Thymus (tissue), 2 donors: ENCODE results near the gene FBXO7. TPM values are rescaled to one million over a fixed set of nuclear protein-coding genes. Genes with fewer than 3 reads are reported as not detected.

Source experiments
- polyA plus RNA-seq: library from polyadenylated mRNA; stranded (reverse); fragments of 200-250 nt; gene quantifications from one replicate; pipeline ENCODE4 v1.2.3, GENCODE V29; 2013
- total RNA-seq: library from RNA; stranded (reverse); fragments of 120-200 nt; gene quantifications from one replicate; pipeline ENCODE4 v1.2.4, GENCODE V29; 2013
- donor health status: healthy.

The FBXO7 gene
- total and polyA plus RNA-seq, 2 donors = 100 to 101 TPM

Other genes with a start within 250 kb of the FBXO7 start
- gene SLC5A4, start 219.5 kb upstream of the FBXO7 start, total RNA-seq = 0.09 TPM
- gene SLC5A4, start 219.5 kb upstream of the FBXO7 start, polyA plus RNA-seq = 0.18 TPM
- not detected for gene RFPL3, start 116.9 kb upstream of the FBXO7 start, total RNA-seq
- gene RFPL3, start 116.9 kb upstream of the FBXO7 start, polyA plus RNA-seq = 0.11 TPM
- 114 TPM for gene RTCB, start 62.6 kb upstream of the FBXO7 start, total RNA-seq
- gene RTCB, start 62.6 kb upstream of the FBXO7 start, polyA plus RNA-seq = 39.9 TPM
- 0.47 TPM for gene BPIFC, start 10.4 kb upstream of the FBXO7 start, total RNA-seq
- 0.98 TPM for gene BPIFC, start 10.4 kb upstream of the FBXO7 start, polyA plus RNA-seq